HG02623 (cell line): Measurements from ENCODE around the gene MAP4K2.

Experiments
- ATAC-seq: cut with Tn5 transposase; IDR thresholded peaks from one replicate; pipeline ENCODE4 v1.9.1; 2021; ENCODE audit warnings: moderate library complexity; ENCODE audit not compliant: unreplicated experiment

MAP4K2 gene

GRCh38 chr11:64814712-64815187, 11.7 kb upstream of the MAP4K2 start:
- ATAC-seq, result no peak

- no peak for ATAC-seq
Measured at GRCh38 chr11:64813826-64814225, 10.8 kb upstream of the MAP4K2 start.

- ATAC-seq, result peak; percentile 8
Measured at GRCh38 chr11:64810891-64811272, 7.9 kb upstream of the MAP4K2 start.

- peak; percentile 63 for ATAC-seq
Measured at GRCh38 chr11:64810271-64810890, 7.4 kb upstream of the MAP4K2 start, which contains the start of gene MEN1. Gene MEN1, minus strand, starts transcription at chr11:64810551. Its CDS starts 442 bp downstream, at chr11:64810109.

- ATAC-seq, result no peak
Measured at GRCh38 chr11:64809781-64810241, 6.8 kb upstream of the MAP4K2 start.

GRCh38 chr11:64805481-64805880, 2.5 kb upstream of the MAP4K2 start:
- ATAC-seq, result no peak

- ATAC-seq, result no peak
Measured at GRCh38 chr11:64804346-64805210, 1.6 kb upstream of the MAP4K2 start.

GRCh38 chr11:64803846-64804345, 882 bp upstream of the MAP4K2 start:
- no peak for ATAC-seq

GRCh38 chr11:64802370-64803157, 450 bp downstream of the MAP4K2 start:
- no peak for ATAC-seq

GRCh38 chr11:64801561-64802369, 1.2 kb downstream of the MAP4K2 start:
- ATAC-seq, result no peak

GRCh38 chr11:64801158-64801464, 1.9 kb downstream of the MAP4K2 start:
- ATAC-seq, result no peak

GRCh38 chr11:64800303-64801157, 2.5 kb downstream of the MAP4K2 start:
- ATAC-seq, result no peak

GRCh38 chr11:64799623-64800302, 3.3 kb downstream of the MAP4K2 start:
- no peak for ATAC-seq

- no peak for ATAC-seq
Measured at GRCh38 chr11:64799256-64799622, 3.8 kb downstream of the MAP4K2 start.

GRCh38 chr11:64796757-64797541, 6.1 kb downstream of the MAP4K2 start:
- ATAC-seq, result no peak

GRCh38 chr11:64796047-64796756, 6.8 kb downstream of the MAP4K2 start:
- no peak for ATAC-seq

- ATAC-seq, result no peak
Measured at GRCh38 chr11:64794526-64794925, 8.5 kb downstream of the MAP4K2 start.
